Endothelial cell of umbilical vein (primary cell): ENCODE results near the gene MYO9B. TPM values are rescaled to one million over a fixed set of nuclear protein-coding genes. Genes with fewer than 3 reads are reported as not detected.

Experiments
- BruUV-seq: library from RNA; stranded (reverse); fragments of 400-500 nt; replicated peaks from 2 replicates; lab custom pipeline; 2021; lab: Mats Ljungman, UMichigan
- CTCF ChIA-PET: fragments of 300-600, 350-600 bp; sonication (Branson Sonifier 250); formaldehyde crosslinking; loops from one replicate; lab custom pipeline; 2021; ENCODE audit warnings: antibody characterized with exemption, inconsistent platforms; lab: Charles Lee
- POLR2A ChIA-PET: fragments of 300-600, 350-600 bp; sonication (Branson Sonifier 250); formaldehyde crosslinking; loops from one replicate; lab custom pipeline; 2021; ENCODE audit warnings: antibody characterized with exemption, inconsistent platforms; lab: Charles Lee
- DNase-seq: peaks from one replicate; pipeline ENCODE4 v3.0.0-alpha.2; 2011; ENCODE audit warnings: low read depth, low spot score
- FAIRE-seq: peaks from 2 replicates; lab custom pipeline; 2011; peaks lifted over from hg19 to GRCh38; lab: Jason Lieb, UNC
- H2AFZ ChIP-seq: 2 replicates; pipeline ENCODE4 v1.6.0; 2012; ENCODE audit warnings: low read depth, low read length, control low read depth, inconsistent platforms
- H3K27ac ChIP-seq: 2 replicates; pipeline ENCODE4 v1.5.1; 2011; ENCODE audit warnings: low read depth, mild to moderate bottlenecking, control low read depth, low read length, moderate library complexity; ENCODE audit not compliant: insufficient read depth
- H3K27me3 ChIP-seq, 2 experiments: 2 replicates each; pipeline versions ENCODE4 v1.6.0 to v1.6.1; 2011; ENCODE audit warnings: low read length in 2 of 2, mixed read lengths in 1 of 2; ENCODE audit not compliant: control insufficient read depth in 2 of 2, insufficient read depth in 2 of 2
- H3K36me3 ChIP-seq, 2 experiments: 2 replicates in 1 of 2; 3 replicates in 1 of 2; pipeline ENCODE4 v1.5.1; 2011; ENCODE audit warnings: low read length in 2 of 2, mild to moderate bottlenecking in 1 of 2, moderate library complexity in 1 of 2; ENCODE audit not compliant: control insufficient read depth in 2 of 2, insufficient read depth in 2 of 2; ENCODE audit errors: extremely low read depth in 1 of 2
- H3K4me1 ChIP-seq: 3 replicates; pipeline ENCODE4 v1.5.1; 2011; ENCODE audit warnings: mild to moderate bottlenecking, low read length; ENCODE audit not compliant: control insufficient read depth, insufficient read depth; ENCODE audit errors: extremely low read depth
- H3K4me2 ChIP-seq: 2 replicates; pipeline ENCODE4 v1.6.1; 2011; ENCODE audit warnings: low read length, control low read depth, mixed read lengths; ENCODE audit not compliant: insufficient read depth
- H3K4me3 ChIP-seq, 3 experiments: fragments of 200-600 bp in 1 of 3; sonication (generic), shearing (Covaris generic) in 1 of 3; replicated peaks in 1 of 3; 2 replicates each; pipeline ENCODE4 v1.5.1; 2011 to 2016; ENCODE audit warnings: control low read depth in 3 of 3, low read length in 3 of 3, mild to moderate bottlenecking in 2 of 3, inconsistent platforms in 1 of 3, low read depth in 1 of 3, moderate library complexity in 1 of 3; ENCODE audit not compliant: insufficient read depth in 1 of 3
- H3K79me2 ChIP-seq: 2 replicates; pipeline ENCODE4 v1.6.0; 2012; ENCODE audit warnings: low read length, inconsistent platforms; ENCODE audit not compliant: control insufficient read depth, insufficient read depth
- H3K9ac ChIP-seq: replicated peaks from 2 replicates; pipeline ENCODE3; 2011; ENCODE audit warnings: low read length, control low read depth; ENCODE audit not compliant: insufficient read depth; ENCODE audit errors: extremely low read depth
- H3K9me1 ChIP-seq: replicated peaks from 3 replicates; pipeline ENCODE4 v1.6.0; 2011; ENCODE audit warnings: mild to moderate bottlenecking, low read length; ENCODE audit not compliant: control insufficient read depth, insufficient read depth; ENCODE audit errors: extremely low read depth
- H3K9me3 ChIP-seq: replicated peaks from 2 replicates; pipeline ENCODE4 v1.5.1; 2012; ENCODE audit warnings: low read length, inconsistent platforms; ENCODE audit not compliant: control insufficient read depth, insufficient read depth
- H4K20me1 ChIP-seq: replicated peaks from 2 replicates; pipeline ENCODE3; 2011; ENCODE audit warnings: mild to moderate bottlenecking, low read length; ENCODE audit not compliant: control insufficient read depth, insufficient read depth; ENCODE audit errors: extremely low read depth
- EZH2 ChIP-seq: IDR thresholded peaks from 2 replicates; pipeline ENCODE4 v1.6.1; 2012; ENCODE audit warnings: borderline replicate concordance, low read depth, mild to moderate bottlenecking, moderate library complexity, low read length, inconsistent platforms; ENCODE audit not compliant: severe bottlenecking
- FOS ChIP-seq: IDR thresholded peaks from 2 replicates; pipeline ENCODE4 v1.6.1; 2011; ENCODE audit warnings: mild to moderate bottlenecking, low read length, moderate library complexity, borderline replicate concordance; ENCODE audit not compliant: insufficient read depth
- GATA2 ChIP-seq: IDR thresholded peaks from 2 replicates; pipeline ENCODE4 v1.7.0; 2011; ENCODE audit warnings: low read depth, mild to moderate bottlenecking, moderate library complexity, mixed read lengths, low read length; ENCODE audit not compliant: insufficient read length, insufficient read depth
- JUN ChIP-seq: IDR thresholded peaks from 2 replicates; pipeline ENCODE4 v1.6.1; 2011; ENCODE audit warnings: borderline replicate concordance, low read depth; ENCODE audit not compliant: insufficient read length, insufficient read depth
- MYC ChIP-seq: IDR thresholded peaks from one replicate; pipeline ENCODE4 v1.6.1; 2011; ENCODE audit warnings: mild to moderate bottlenecking, low read depth, low read length
- POLR2A ChIP-seq: IDR thresholded peaks from 2 replicates; pipeline ENCODE4 v1.6.1; 2012; ENCODE audit warnings: low read depth, mild to moderate bottlenecking, control low read depth, low read length
- POLR2AphosphoS5 ChIP-seq: IDR thresholded peaks from 2 replicates; pipeline ENCODE4 v1.6.1; 2012; ENCODE audit warnings: low read depth, mild to moderate bottlenecking, control low read depth, low read length, moderate library complexity; ENCODE audit not compliant: insufficient read depth
- dilution Hi-C: fragments of 300-500 bp; cut with MboI; formaldehyde crosslinking; loops from one replicate; pipeline ENCODE4 v1.15.0; 2019; ENCODE audit warnings: low sequenced_read_pairs; ENCODE audit not compliant: extremely low pct_ligation_motif_present
- intact Hi-C: fragments of 100-400 bp; cut with micrococcal nuclease; formaldehyde crosslinking; loops from one replicate; pipeline ENCODE4 v1.10.0; 2022
- polyA plus RNA-seq, 4 experiments: library from polyadenylated mRNA; depleted of rRNA in 3 of 4; stranded (reverse) in 3 of 4; unstranded in 1 of 4; fragments of >200 nt; gene quantifications; 2 replicates each; pipeline versions ENCODE4 v1.2.1 to v1.2.3, GENCODE V29; 2011 to 2012; ENCODE audit warnings: missing spikeins in 1 of 4
- total RNA-seq: library from RNA; stranded (reverse); gene quantifications from 2 replicates; pipeline ENCODE4 v1.2.3, GENCODE V29; 2021
- TF ChIP-seq, protein P1 (sequence below), 2 donors: IDR thresholded peaks; 1 replicate in 1 of 2; 2 replicates in 1 of 2; pipeline ENCODE4 v1.5.1; 2011; ENCODE audit warnings: low read length in 2 of 2, mild to moderate bottlenecking in 2 of 2, moderate library complexity in 2 of 2, control low read depth in 1 of 2, inconsistent platforms in 1 of 2, low read depth in 1 of 2; ENCODE audit not compliant: insufficient read depth in 1 of 2; ENCODE audit errors: extremely low read depth in 1 of 2
- TF ChIP-seq, protein P2 (sequence below): IDR thresholded peaks from 2 replicates; pipeline ENCODE4 v1.6.1; 2011; ENCODE audit not compliant: insufficient read depth, insufficient read length

Gene MYO9B
- total and polyA plus RNA-seq, 2 donors (not counting 3 experiments of a cell fraction or from before 2014, with no cell fraction given): 64.4 to 119 TPM

DNA sequence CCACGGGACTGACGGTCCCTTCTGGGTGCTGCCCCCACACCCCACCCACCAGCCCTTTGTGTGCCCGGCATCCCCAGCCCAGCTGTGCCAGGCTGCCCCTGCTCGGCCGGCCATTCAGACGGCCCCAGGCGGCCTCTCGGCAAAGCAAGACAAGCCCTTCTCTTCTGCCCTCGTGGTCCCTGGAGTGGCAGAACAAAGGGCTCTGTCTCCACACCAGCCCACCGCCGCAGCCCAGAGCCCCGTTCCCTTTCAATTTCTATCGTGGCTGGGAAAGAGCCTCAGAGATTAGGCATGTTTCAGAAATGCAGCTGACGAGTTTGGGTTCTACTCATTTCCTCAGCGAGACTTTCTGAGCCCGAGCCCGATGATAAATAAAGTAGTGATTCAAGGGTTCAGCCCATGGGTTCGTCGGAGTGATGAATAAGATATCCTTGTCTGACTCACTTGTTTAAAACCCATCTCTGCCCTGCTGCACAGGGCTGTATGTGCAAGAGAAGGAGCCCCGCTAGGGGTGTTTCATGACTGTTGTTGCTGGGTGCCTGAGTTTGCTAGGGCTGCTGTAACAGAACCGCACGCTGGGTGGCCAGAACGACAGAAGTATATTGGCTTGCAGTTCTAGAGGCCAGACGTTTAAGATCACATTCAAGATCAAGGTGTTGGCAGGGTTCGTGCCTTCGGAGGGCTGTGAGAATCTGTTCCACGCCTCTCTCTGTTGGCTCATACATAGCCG lies 4.3 kb downstream of the MYO9B start:
- H3K4me2 ChIP-seq: peak overlapping the region; percentile 74
- FAIRE-seq (peak; percentile 96), DNase-seq (peak; percentile 87)
- peak overlapping the region; percentile 89 for H3K27ac ChIP-seq
- H3K36me3 ChIP-seq: no peaks in the 10 kb centered on the region
- dilution Hi-C loops: no loop called here
- peak overlapping the region in 2 of 3 experiments; percentile 15 to 51 for H3K4me3 ChIP-seq
- TF ChIP-seq EZH2: no peak
- TF ChIP-seq POLR2A: no peak
- TF ChIP-seq MYC: no peak
- TF ChIP-seq, protein P1, sequence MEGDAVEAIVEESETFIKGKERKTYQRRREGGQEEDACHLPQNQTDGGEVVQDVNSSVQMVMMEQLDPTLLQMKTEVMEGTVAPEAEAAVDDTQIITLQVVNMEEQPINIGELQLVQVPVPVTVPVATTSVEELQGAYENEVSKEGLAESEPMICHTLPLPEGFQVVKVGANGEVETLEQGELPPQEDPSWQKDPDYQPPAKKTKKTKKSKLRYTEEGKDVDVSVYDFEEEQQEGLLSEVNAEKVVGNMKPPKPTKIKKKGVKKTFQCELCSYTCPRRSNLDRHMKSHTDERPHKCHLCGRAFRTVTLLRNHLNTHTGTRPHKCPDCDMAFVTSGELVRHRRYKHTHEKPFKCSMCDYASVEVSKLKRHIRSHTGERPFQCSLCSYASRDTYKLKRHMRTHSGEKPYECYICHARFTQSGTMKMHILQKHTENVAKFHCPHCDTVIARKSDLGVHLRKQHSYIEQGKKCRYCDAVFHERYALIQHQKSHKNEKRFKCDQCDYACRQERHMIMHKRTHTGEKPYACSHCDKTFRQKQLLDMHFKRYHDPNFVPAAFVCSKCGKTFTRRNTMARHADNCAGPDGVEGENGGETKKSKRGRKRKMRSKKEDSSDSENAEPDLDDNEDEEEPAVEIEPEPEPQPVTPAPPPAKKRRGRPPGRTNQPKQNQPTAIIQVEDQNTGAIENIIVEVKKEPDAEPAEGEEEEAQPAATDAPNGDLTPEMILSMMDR (IDR thresholded peaks at IDR 0.05; ENCODE audit: extremely low read depth in 1 of 2, insufficient read depth in 1 of 2, low read depth in 1 of 2, low read length in 2 of 2): peak; percentile 28 to 45
- TF ChIP-seq POLR2AphosphoS5: peak; percentile 58
- peak; percentile 56 for TF ChIP-seq JUN
- peak; percentile 67 for TF ChIP-seq GATA2
- TF ChIP-seq, protein P2, sequence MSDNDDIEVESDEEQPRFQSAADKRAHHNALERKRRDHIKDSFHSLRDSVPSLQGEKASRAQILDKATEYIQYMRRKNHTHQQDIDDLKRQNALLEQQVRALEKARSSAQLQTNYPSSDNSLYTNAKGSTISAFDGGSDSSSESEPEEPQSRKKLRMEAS: no peak
- TF ChIP-seq FOS: peak; percentile 96
- peak overlapping the region; percentile 70 for H3K9ac ChIP-seq
- no peaks in the 10 kb centered on the region for H3K27me3 ChIP-seq
- H3K9me3 ChIP-seq: no peaks in the 10 kb centered on the region
- H3K9me1 ChIP-seq: no peaks in the 10 kb centered on the region
- H3K79me2 ChIP-seq: peaks cover 88% of the 10 kb centered on the region
- peak overlapping the region; percentile 33 for H2AFZ ChIP-seq
- no peaks in the 10 kb centered on the region for H4K20me1 ChIP-seq
- no TSS peak for BruUV-seq
- POLR2A ChIA-PET: no interaction called here
- peaks cover 30% of the 10 kb centered on the region for H3K4me1 ChIP-seq
- intact Hi-C loops: loop anchor here (1.0 kb wide), 2 partner anchors 28 to 55 kb away; no protein-coding TSS in a partner anchor
- CTCF ChIA-PET: interaction anchor here (1.3 to 2.2 kb wide), 3 partner anchors 27 to 93 kb away, joined by 3 to 10 read pairs (median 4); no protein-coding TSS in a partner anchor
